D721Med (cell line): Measurements from ENCODE around the gene NACC2.

Experiments
- DNase-seq: peaks from one replicate; pipeline ENCODE4 v3.0.0; 2011; ENCODE audit warnings: low spot score; ENCODE audit not compliant: insufficient read length
- FAIRE-seq: peaks from 2 replicates; lab custom pipeline; 2011; peaks lifted over from hg19 to GRCh38; lab: Jason Lieb, UNC
- TF ChIP-seq, protein P1 (sequence below): IDR thresholded peaks from 2 replicates; pipeline ENCODE4 v1.5.1; 2012; ENCODE audit warnings: mild to moderate bottlenecking, control low read depth; ENCODE audit not compliant: insufficient read depth; ENCODE audit errors: missing control alignments

NACC2 gene

GRCh38 chr9:136021872-136022681, 73.0 kb downstream of the NACC2 start:
- no peak for DNase-seq
- no peak for FAIRE-seq

DNA sequence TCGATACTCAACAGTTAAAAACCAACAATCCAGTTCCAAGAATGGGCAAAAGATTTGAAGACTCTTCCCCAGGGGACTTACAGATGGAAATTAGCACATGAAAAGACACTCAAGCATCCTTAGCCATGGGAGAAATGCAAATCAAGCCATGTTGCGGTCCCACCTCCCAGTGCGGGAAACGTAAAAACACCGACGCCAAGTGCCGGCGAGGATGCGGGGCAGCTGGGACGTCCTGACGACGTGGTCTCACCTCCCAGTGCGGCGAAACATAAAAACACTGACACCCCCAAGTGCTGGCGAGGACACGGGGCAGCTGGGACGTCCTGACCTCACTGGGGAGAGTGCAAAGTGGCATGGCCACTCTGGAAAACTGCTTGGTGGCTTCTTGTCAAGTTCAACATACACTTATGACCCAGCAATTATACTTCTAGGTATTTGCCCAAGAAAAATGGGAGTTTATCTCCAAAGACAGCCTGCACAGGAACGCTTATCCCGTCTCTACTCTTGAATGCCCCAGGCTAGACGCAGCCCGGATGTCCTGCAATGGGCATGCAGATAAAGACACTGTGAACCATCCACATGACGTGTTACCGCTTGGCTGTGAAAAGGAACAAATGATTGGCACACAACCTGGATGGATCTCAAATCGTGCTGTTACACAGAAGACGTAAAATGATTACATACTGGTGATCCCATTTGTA, 73.8 kb downstream of the NACC2 start:
- DNase-seq, result no peak
- FAIRE-seq, result no peak
- TF ChIP-seq, protein P1, sequence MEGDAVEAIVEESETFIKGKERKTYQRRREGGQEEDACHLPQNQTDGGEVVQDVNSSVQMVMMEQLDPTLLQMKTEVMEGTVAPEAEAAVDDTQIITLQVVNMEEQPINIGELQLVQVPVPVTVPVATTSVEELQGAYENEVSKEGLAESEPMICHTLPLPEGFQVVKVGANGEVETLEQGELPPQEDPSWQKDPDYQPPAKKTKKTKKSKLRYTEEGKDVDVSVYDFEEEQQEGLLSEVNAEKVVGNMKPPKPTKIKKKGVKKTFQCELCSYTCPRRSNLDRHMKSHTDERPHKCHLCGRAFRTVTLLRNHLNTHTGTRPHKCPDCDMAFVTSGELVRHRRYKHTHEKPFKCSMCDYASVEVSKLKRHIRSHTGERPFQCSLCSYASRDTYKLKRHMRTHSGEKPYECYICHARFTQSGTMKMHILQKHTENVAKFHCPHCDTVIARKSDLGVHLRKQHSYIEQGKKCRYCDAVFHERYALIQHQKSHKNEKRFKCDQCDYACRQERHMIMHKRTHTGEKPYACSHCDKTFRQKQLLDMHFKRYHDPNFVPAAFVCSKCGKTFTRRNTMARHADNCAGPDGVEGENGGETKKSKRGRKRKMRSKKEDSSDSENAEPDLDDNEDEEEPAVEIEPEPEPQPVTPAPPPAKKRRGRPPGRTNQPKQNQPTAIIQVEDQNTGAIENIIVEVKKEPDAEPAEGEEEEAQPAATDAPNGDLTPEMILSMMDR, result no peak

More at GRCh38 chr9:136021872-136022681, 73.0 kb downstream of the NACC2 start:
- TF ChIP-seq, protein P1, result no peak

DNA sequence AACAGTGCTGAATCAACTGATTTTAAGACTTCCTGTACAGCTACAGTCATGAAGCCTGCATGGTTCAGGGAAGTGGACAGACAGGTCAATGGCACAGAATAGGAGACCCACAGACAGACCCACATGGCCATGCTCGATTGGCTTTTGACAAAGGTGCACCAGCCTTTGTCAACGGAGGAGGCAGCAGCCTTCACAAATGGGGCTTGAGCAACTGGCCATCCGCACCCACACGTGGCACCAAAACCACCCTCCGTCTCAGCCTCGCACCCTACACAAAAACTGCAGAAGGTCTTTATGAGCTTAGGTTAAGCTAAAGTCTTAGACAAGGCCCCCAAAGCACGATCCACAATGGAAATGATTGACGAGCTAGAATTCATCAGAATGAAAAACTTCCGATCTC, 74.4 kb downstream of the NACC2 start:
- DNase-seq (no peak), FAIRE-seq (no peak)
- TF ChIP-seq, protein P1, result no peak

GRCh38 chr9:136020206-136020605, 74.9 kb downstream of the NACC2 start:
- TF ChIP-seq, protein P1, result no peak
- no peak for FAIRE-seq
- no peak for DNase-seq

DNA sequence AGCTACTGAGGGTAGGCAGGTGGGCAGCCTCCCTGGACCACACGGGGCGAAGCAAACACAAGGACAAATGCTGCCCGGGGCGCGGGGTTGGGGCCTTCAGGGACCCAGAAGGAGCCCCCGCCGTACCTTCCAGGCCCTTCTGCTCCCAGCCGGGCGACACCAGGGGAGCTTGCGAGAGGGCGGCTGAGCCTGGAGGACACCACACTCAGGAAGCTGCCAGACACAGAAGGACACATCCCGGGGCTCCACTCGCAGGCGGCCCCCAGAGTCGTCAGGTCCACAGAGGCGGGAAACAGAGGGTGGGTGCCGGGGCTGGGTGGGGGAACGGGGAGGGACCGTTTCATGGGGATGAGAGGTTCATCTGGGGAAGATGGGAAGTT, 75.4 kb downstream of the NACC2 start:
- TF ChIP-seq, protein P1, result no peak
- FAIRE-seq (no peak), DNase-seq (no peak)

DNA sequence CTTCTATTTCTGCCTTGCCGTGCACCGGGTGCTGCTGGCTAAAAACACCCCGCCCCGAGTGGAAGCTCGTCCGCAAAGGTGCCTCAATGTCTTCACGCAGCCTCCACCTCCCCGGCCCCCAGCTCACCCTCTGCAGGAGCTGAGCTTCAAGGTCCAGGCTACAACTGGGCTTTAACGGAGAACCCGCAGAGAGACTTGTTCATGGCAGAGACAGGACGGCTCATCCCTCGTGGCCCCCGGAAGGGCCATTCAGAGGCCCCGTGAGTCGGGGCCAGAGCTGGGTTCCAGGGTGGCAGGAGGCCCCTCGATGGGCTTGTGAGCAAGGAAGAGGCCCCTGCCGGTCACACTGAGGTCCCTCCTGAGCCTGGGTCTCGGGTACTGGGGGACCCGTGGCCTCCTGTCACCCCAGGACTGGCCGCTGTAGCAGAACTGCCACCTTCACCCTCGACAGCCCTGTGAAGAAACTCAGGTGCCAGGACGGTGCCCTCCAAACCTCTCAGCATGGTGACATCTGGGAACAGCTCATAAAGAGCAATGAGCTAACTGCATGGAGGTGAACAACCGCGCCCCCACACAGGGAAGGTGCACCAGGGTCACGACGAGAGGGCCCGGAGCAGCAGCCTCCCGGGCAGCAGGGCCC, 75.9 kb downstream of the NACC2 start:
- no peak for FAIRE-seq

More for the DNA sequence above, 75.9 kb downstream of the NACC2 start:
- no peak for DNase-seq
- TF ChIP-seq, protein P1, result no peak
